ENCODE data around the gene SP9.

DNA sequence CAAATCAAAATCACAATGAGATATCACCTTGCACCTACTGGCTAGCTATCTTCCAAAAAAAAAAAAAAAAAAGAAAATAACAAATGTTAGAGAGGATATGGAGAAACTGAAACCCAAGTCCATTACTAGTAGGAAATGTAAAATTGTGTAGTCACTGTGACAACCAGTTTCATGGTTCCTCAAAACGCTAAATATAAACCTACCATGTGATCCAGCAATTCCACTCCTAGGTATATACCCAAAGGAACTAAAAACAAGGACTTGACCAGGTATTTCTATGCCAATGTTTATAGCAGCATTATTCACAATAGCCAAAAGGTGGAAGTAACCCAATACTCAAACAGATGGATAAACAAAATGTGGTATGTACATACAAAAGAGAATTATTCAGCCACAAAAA lies 49.0 kb downstream of the SP9 start:
- TF ChIP-seq, protein P1, sequence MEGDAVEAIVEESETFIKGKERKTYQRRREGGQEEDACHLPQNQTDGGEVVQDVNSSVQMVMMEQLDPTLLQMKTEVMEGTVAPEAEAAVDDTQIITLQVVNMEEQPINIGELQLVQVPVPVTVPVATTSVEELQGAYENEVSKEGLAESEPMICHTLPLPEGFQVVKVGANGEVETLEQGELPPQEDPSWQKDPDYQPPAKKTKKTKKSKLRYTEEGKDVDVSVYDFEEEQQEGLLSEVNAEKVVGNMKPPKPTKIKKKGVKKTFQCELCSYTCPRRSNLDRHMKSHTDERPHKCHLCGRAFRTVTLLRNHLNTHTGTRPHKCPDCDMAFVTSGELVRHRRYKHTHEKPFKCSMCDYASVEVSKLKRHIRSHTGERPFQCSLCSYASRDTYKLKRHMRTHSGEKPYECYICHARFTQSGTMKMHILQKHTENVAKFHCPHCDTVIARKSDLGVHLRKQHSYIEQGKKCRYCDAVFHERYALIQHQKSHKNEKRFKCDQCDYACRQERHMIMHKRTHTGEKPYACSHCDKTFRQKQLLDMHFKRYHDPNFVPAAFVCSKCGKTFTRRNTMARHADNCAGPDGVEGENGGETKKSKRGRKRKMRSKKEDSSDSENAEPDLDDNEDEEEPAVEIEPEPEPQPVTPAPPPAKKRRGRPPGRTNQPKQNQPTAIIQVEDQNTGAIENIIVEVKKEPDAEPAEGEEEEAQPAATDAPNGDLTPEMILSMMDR (IDR thresholded peaks at IDR 0.05): no peak
- TF ChIP-seq, protein P2, sequence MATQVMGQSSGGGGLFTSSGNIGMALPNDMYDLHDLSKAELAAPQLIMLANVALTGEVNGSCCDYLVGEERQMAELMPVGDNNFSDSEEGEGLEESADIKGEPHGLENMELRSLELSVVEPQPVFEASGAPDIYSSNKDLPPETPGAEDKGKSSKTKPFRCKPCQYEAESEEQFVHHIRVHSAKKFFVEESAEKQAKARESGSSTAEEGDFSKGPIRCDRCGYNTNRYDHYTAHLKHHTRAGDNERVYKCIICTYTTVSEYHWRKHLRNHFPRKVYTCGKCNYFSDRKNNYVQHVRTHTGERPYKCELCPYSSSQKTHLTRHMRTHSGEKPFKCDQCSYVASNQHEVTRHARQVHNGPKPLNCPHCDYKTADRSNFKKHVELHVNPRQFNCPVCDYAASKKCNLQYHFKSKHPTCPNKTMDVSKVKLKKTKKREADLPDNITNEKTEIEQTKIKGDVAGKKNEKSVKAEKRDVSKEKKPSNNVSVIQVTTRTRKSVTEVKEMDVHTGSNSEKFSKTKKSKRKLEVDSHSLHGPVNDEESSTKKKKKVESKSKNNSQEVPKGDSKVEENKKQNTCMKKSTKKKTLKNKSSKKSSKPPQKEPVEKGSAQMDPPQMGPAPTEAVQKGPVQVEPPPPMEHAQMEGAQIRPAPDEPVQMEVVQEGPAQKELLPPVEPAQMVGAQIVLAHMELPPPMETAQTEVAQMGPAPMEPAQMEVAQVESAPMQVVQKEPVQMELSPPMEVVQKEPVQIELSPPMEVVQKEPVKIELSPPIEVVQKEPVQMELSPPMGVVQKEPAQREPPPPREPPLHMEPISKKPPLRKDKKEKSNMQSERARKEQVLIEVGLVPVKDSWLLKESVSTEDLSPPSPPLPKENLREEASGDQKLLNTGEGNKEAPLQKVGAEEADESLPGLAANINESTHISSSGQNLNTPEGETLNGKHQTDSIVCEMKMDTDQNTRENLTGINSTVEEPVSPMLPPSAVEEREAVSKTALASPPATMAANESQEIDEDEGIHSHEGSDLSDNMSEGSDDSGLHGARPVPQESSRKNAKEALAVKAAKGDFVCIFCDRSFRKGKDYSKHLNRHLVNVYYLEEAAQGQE (IDR thresholded peaks at IDR 0.05; ENCODE audit: insufficient read depth in 1 of 2, low read depth in 2 of 2, low read length in 1 of 2): no peak
- no peak for TF ChIP-seq POLR2AphosphoS5 (IDR thresholded peaks at IDR 0.05; ENCODE audit: low read depth, low read length)

Data from Panc1 (cell line).